Panc1 (cell line): ENCODE results near the gene OR8D2. TPM values are rescaled to one million over a fixed set of nuclear protein-coding genes. Genes with fewer than 3 reads are reported as not detected.

Experiments used
- ATAC-seq: fragments of 200-7000 bp; cut with Tn5 transposase; 2 replicates; pipeline ENCODE4 v1.9.1; 2020; ENCODE audit warnings: mild to moderate bottlenecking, moderate library complexity
- BruUV-seq: library from RNA; stranded (reverse); fragments of 400-500 nt; replicated peaks from 2 replicates; lab custom pipeline; 2021; lab: Mats Ljungman, UMichigan
- CTCF ChIA-PET: fragments of 300-600 bp; sonication (Branson Sonifier 250); formaldehyde crosslinking; loops from one replicate; lab custom pipeline; 2022; ENCODE audit warnings: antibody characterized with exemption; lab: Charles Lee
- POLR2A ChIA-PET: fragments of 300-600 bp; sonication (Branson Sonifier 250); formaldehyde crosslinking; loops from one replicate; lab custom pipeline; 2022; ENCODE audit warnings: antibody characterized with exemption; lab: Charles Lee
- DNase-seq: peaks from one replicate; pipeline ENCODE4 v3.0.0-alpha.2; 2010; ENCODE audit warnings: low read depth, low spot score
- H3K27ac ChIP-seq: 2 replicates; pipeline ENCODE4 v1.5.1; 2011; ENCODE audit warnings: mild to moderate bottlenecking, low read length, inconsistent platforms
- H3K27me3 ChIP-seq: fragments of 200-500 bp; sonication (Bioruptor generic); 2 replicates; pipeline ENCODE4 v1.6.0; 2014; ENCODE audit warnings: low read length, inconsistent platforms; ENCODE audit not compliant: control insufficient read depth, insufficient read depth
- H3K36me3 ChIP-seq: fragments of 200-500 bp; sonication (Bioruptor generic); 2 replicates; pipeline ENCODE4 v1.5.1; 2014; ENCODE audit warnings: inconsistent platforms, mild to moderate bottlenecking, low read length, moderate library complexity; ENCODE audit not compliant: control insufficient read depth, insufficient read depth
- H3K4me1 ChIP-seq: 2 replicates; pipeline ENCODE4 v1.5.1; 2011; ENCODE audit warnings: inconsistent platforms, mild to moderate bottlenecking, low read length, moderate library complexity; ENCODE audit not compliant: control insufficient read depth, insufficient read depth
- H3K4me3 ChIP-seq, 2 experiments: 2 replicates each; pipeline ENCODE4 v1.5.1; 2011 to 2012; ENCODE audit warnings: low read depth in 2 of 2, low read length in 2 of 2, mild to moderate bottlenecking in 2 of 2, inconsistent platforms in 1 of 2, moderate library complexity in 1 of 2
- H3K9me3 ChIP-seq: fragments of 200-500 bp; sonication (Bioruptor generic); 2 replicates; pipeline ENCODE4 v1.5.1; 2014; ENCODE audit warnings: low read depth, mild to moderate bottlenecking, inconsistent platforms, low read length, moderate library complexity; ENCODE audit not compliant: control insufficient read depth, insufficient read depth
- POLR2AphosphoS5 ChIP-seq: IDR thresholded peaks from 2 replicates; pipeline ENCODE4 v1.6.1; 2012; ENCODE audit warnings: mild to moderate bottlenecking, low read depth, low read length, moderate library complexity
- SIN3A ChIP-seq: IDR thresholded peaks from 2 replicates; pipeline ENCODE4 v1.6.1; 2012; ENCODE audit warnings: low read depth, mild to moderate bottlenecking, low read length, moderate library complexity, borderline replicate concordance; ENCODE audit not compliant: insufficient read depth
- TCF7L2 ChIP-seq: IDR thresholded peaks from 2 replicates; pipeline ENCODE4 v1.6.1; 2011; ENCODE audit warnings: mild to moderate bottlenecking, low read depth, low read length, inconsistent platforms
- in situ Hi-C: cut with HindIII; loops from 2 replicates; pipeline ENCODE4 v1.10.0; 2016; ENCODE audit warnings: low sequenced_read_pairs, low pct_unique_long_range_greater_than_20kb
- intact Hi-C: fragments of 100-400 bp; cut with micrococcal nuclease; formaldehyde crosslinking; loops from one replicate; pipeline ENCODE4 v1.10.0; 2022; ENCODE audit not compliant: unreplicated experiment
- total RNA-seq: library from RNA; stranded (reverse); gene quantifications from one replicate; pipeline ENCODE4 v1.2.1, GENCODE V29; 2021; ENCODE audit not compliant: unreplicated experiment
- TF ChIP-seq, protein P1 (sequence below): fragments of 450-650 bp; IDR thresholded peaks from 2 replicates; pipeline ENCODE4 v1.5.1; 2017; ENCODE audit warnings: mild to moderate bottlenecking
- TF ChIP-seq, protein P2 (sequence below), 2 experiments: IDR thresholded peaks; 2 replicates each; pipeline ENCODE4 v1.6.1; 2011 to 2012; ENCODE audit warnings: low read depth in 2 of 2, control low read depth in 1 of 2, low read length in 1 of 2, mild to moderate bottlenecking in 1 of 2, moderate library complexity in 1 of 2; ENCODE audit not compliant: insufficient read depth in 1 of 2

Gene OR8D2
- total RNA-seq, 1 experiment from 2014 or later = not detected

DNA sequence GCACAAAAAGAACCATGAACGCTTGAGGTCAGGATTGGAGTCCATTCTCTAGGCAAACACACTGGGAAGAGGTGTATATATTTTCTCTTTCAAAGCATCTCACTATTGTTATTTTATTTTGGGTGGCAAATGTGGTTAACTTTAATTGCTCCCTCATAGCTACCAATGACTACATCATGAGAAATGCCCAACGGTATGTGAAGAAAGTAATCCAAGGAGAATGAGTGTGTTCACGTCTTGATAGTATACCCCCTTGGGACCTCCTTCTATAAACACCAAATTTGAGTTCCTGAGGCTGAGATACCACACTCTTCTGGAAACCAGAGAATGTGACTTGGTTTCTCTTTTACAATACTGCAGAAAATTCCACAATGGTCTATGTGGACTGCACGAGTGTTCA, 22.1 kb downstream of the OR8D2 start:
- no peak for ATAC-seq
- Histone ChIP-seq H3K9me3 (no peaks in the 10 kb centered on the region), H3K4me3 (no peak overlapping the region)

DNA sequence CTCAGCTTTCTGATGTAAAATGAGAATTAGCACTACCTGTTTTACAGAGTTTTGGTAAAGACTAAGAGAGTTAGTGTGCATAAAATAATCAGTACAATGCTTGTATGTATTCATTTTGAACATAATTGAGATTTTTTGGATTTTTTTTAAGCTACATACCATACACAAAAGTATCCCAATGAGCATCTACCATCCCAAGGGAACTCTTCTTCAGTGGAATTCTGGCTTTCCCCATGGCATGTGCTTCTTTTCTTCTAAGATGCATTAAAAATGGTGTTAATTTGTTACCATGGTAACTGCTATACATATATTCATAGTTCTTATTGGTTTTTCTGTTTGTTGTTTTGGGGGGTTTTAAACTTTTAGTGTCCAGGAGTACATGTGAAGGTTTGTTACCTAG, 24.0 kb downstream of the OR8D2 start:
- no TSS peak for BruUV-seq
- ATAC-seq (no peak), DNase-seq (no peak)
- Histone ChIP-seq H3K4me1 (no peaks in the 10 kb centered on the region), H3K9me3 (no peaks in the 10 kb centered on the region), H3K27ac (no peak overlapping the region), H3K4me3 (no peak overlapping the region), H3K27me3 (no peaks in the 10 kb centered on the region), H3K36me3 (no peaks in the 10 kb centered on the region)
- ChIA-PET POLR2A (no interaction called here), CTCF (no interaction called here)
- intact Hi-C loops (no loop called here), in situ Hi-C loops (no loop called here)
- TF ChIP-seq TCF7L2 (no peak), SIN3A (no peak), POLR2AphosphoS5 (no peak)
- TF ChIP-seq, protein P1, sequence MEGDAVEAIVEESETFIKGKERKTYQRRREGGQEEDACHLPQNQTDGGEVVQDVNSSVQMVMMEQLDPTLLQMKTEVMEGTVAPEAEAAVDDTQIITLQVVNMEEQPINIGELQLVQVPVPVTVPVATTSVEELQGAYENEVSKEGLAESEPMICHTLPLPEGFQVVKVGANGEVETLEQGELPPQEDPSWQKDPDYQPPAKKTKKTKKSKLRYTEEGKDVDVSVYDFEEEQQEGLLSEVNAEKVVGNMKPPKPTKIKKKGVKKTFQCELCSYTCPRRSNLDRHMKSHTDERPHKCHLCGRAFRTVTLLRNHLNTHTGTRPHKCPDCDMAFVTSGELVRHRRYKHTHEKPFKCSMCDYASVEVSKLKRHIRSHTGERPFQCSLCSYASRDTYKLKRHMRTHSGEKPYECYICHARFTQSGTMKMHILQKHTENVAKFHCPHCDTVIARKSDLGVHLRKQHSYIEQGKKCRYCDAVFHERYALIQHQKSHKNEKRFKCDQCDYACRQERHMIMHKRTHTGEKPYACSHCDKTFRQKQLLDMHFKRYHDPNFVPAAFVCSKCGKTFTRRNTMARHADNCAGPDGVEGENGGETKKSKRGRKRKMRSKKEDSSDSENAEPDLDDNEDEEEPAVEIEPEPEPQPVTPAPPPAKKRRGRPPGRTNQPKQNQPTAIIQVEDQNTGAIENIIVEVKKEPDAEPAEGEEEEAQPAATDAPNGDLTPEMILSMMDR = no peak
- TF ChIP-seq, protein P2, sequence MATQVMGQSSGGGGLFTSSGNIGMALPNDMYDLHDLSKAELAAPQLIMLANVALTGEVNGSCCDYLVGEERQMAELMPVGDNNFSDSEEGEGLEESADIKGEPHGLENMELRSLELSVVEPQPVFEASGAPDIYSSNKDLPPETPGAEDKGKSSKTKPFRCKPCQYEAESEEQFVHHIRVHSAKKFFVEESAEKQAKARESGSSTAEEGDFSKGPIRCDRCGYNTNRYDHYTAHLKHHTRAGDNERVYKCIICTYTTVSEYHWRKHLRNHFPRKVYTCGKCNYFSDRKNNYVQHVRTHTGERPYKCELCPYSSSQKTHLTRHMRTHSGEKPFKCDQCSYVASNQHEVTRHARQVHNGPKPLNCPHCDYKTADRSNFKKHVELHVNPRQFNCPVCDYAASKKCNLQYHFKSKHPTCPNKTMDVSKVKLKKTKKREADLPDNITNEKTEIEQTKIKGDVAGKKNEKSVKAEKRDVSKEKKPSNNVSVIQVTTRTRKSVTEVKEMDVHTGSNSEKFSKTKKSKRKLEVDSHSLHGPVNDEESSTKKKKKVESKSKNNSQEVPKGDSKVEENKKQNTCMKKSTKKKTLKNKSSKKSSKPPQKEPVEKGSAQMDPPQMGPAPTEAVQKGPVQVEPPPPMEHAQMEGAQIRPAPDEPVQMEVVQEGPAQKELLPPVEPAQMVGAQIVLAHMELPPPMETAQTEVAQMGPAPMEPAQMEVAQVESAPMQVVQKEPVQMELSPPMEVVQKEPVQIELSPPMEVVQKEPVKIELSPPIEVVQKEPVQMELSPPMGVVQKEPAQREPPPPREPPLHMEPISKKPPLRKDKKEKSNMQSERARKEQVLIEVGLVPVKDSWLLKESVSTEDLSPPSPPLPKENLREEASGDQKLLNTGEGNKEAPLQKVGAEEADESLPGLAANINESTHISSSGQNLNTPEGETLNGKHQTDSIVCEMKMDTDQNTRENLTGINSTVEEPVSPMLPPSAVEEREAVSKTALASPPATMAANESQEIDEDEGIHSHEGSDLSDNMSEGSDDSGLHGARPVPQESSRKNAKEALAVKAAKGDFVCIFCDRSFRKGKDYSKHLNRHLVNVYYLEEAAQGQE (IDR thresholded peaks at IDR 0.05; ENCODE audit: insufficient read depth in 1 of 2, low read depth in 2 of 2, low read length in 1 of 2) = no peak

More for the DNA sequence above, 22.1 kb downstream of the OR8D2 start:
- TF ChIP-seq POLR2AphosphoS5 (no peak), TCF7L2 (no peak), SIN3A (no peak)
- TF ChIP-seq, protein P2 (IDR thresholded peaks at IDR 0.05; ENCODE audit: insufficient read depth in 1 of 2, low read depth in 2 of 2, low read length in 1 of 2) = no peak
- TF ChIP-seq, protein P1 = no peak
- BruUV-seq = no TSS peak
- ChIA-PET CTCF (no interaction called here), POLR2A (no interaction called here)
- intact Hi-C loops = no loop called here
- Histone ChIP-seq H3K36me3 (no peaks in the 10 kb centered on the region), H3K27ac (no peak overlapping the region), H3K27me3 (no peaks in the 10 kb centered on the region), H3K4me1 (no peaks in the 10 kb centered on the region)
- no peak for DNase-seq
- in situ Hi-C loops = no loop called here
